GM12891 (cell line): Measurements from ENCODE around the gene GUK1.

Source experiments
- POLR2A ChIP-seq: IDR thresholded peaks from 2 replicates; pipeline ENCODE4 v1.6.1; 2011; ENCODE audit warnings: low read depth, low read length, control low read depth
- POLR2AphosphoS5 ChIP-seq: IDR thresholded peaks from 2 replicates; pipeline ENCODE4 v1.6.1; 2011; ENCODE audit warnings: low read depth, low read length, control low read depth
- POU2F2 ChIP-seq: IDR thresholded peaks from 2 replicates; pipeline ENCODE4 v1.6.1; 2011; ENCODE audit warnings: low read depth, mild to moderate bottlenecking, control low read depth, low read length, moderate library complexity
- SPI1 ChIP-seq: IDR thresholded peaks from 2 replicates; pipeline ENCODE4 v1.6.1; 2011; ENCODE audit warnings: low read depth, low read length, control low read depth
- TAF1 ChIP-seq: IDR thresholded peaks from 2 replicates; pipeline ENCODE4 v1.6.1; 2011; ENCODE audit warnings: low read depth, low read length, control low read depth

- TF ChIP-seq POLR2AphosphoS5, result no peak
- TF ChIP-seq POLR2A, result no peak
- TF ChIP-seq POU2F2, result no peak
- no peak for TF ChIP-seq TAF1
- no peak for TF ChIP-seq SPI1
Observed at GRCh38 chr1:228108742-228109072, 31.4 kb upstream of the GUK1 start.
